ENCODE data around the gene PRPF19. TPM values are rescaled to one million over a fixed set of nuclear protein-coding genes. Genes with fewer than 3 reads are reported as not detected.

Gene PRPF19
- total RNA-seq, 1 donor from 2014 or later, result 34.5 TPM

DNA sequence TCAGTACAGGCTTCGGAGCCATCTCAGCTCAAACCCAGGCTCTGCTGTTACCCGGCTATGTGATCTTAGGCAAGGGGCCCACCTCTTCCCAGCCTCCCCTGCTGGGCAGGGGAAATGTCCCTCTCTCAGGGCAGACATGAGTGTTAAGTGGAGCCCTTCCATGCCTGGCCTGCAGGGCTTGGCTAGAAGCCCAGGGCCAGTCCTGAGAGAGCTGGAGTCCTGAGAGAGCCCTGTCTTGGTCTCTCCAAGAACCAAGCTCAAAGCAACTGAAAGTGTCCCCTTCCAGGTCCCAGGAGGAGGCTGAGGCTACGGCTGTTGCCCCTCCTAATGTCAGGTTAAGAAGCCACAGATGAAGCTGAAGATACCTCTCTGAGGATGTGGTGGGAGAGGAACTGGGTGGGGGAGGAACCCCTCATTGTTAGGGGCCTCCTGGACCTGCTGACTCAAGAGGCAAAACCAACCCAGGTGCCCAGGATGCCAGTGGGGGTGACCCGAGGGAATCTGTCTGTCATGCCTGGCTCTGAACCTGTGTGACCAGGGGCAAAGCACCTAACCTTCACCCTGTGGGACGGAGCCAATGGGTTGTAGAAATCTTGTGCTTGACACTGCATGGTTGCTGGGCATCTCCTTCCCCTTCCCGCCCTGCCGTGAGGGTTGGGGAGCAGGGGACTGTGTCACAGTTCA is 34.9 kb downstream of the PRPF19 start:
- Mint-ChIP-seq H3K4me1 (peaks cover 6% of the 10 kb centered on the region), H3K36me3 (no peaks in the 10 kb centered on the region), H3K27ac (no peak overlapping the region), H3K9me3 (no peaks in the 10 kb centered on the region), H3K4me3 (no peak overlapping the region), H3K27me3 (ENCODE audit: insufficient read depth, low read depth) (peaks cover 4% of the 10 kb centered on the region)
- Histone ChIP-seq H4K20me1 (ENCODE audit: low read depth) (no peaks in the 10 kb centered on the region), H3F3A (ENCODE audit: low read depth) (no peaks in the 10 kb centered on the region), H3K9ac (no peak overlapping the region), H3K9me3 (ENCODE audit: low read depth) (no peaks in the 10 kb centered on the region), H3K36me3 (no peaks in the 10 kb centered on the region), H3K27ac (no peak overlapping the region), H3K4me1 (no peaks in the 10 kb centered on the region), H3K79me2 (ENCODE audit: low read depth) (no peaks in the 10 kb centered on the region), H3K4me2 (no peak overlapping the region), H2AFZ (replicated peaks) (no peak overlapping the region), H3K27me3 (no peaks in the 10 kb centered on the region), H3K4me3 (no peak overlapping the region)
- TF ChIP-seq EZH2 (IDR thresholded peaks at IDR 0.05) (no peak), EZH2phosphoT487 (IDR thresholded peaks at IDR 0.05) (no peak)
- TF ChIP-seq, protein P1, sequence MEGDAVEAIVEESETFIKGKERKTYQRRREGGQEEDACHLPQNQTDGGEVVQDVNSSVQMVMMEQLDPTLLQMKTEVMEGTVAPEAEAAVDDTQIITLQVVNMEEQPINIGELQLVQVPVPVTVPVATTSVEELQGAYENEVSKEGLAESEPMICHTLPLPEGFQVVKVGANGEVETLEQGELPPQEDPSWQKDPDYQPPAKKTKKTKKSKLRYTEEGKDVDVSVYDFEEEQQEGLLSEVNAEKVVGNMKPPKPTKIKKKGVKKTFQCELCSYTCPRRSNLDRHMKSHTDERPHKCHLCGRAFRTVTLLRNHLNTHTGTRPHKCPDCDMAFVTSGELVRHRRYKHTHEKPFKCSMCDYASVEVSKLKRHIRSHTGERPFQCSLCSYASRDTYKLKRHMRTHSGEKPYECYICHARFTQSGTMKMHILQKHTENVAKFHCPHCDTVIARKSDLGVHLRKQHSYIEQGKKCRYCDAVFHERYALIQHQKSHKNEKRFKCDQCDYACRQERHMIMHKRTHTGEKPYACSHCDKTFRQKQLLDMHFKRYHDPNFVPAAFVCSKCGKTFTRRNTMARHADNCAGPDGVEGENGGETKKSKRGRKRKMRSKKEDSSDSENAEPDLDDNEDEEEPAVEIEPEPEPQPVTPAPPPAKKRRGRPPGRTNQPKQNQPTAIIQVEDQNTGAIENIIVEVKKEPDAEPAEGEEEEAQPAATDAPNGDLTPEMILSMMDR (IDR thresholded peaks at IDR 0.05), result no peak
- no peak for DNase-seq (ENCODE audit: low spot score)

DNA sequence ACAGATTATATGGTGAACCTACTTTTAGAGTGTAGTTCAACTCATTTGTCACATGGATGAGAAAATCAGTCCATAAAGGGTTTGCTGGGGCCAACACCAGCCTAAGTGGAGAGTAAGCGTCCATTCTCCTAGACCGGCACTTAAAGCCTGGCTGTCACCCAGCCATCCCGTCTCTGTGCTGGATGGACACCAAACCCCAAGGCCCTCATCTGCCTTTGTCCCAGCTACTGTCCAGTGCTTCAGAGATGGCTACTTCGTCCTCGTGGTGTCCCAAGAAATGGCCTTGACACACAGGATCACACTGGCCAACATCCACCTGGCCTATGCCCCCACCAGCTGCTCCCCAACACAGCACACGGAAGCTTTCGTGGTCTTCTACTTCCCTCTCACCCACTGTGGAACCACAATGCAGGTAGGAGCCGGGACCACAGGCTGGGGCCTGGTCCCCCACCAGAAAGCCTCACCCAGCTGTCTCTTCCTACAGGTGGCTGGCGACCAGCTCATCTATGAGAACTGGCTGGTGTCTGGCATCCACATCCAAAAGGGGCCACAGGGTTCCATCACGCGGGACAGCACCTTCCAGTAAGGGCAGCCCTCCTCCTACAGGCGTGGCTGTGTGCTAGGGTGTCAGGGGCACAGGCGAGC is 35.5 kb downstream of the PRPF19 start:
- no peak overlapping the region for H2AFZ ChIP-seq (replicated peaks)
- H3F3A ChIP-seq (ENCODE audit: low read depth), result no peaks in the 10 kb centered on the region
- no peak overlapping the region for H3K27ac ChIP-seq
- peaks cover 4% of the 10 kb centered on the region for H3K27me3 Mint-ChIP-seq (ENCODE audit: insufficient read depth, low read depth)
- no peak overlapping the region for H3K4me3 ChIP-seq
- no peaks in the 10 kb centered on the region for H3K9me3 Mint-ChIP-seq
- no peaks in the 10 kb centered on the region for H3K9me3 ChIP-seq (ENCODE audit: low read depth)
- H3K4me3 Mint-ChIP-seq, result no peak overlapping the region
- no peak overlapping the region for H3K4me2 ChIP-seq
- peaks cover 6% of the 10 kb centered on the region for H3K4me1 Mint-ChIP-seq
- H3K9ac ChIP-seq, result no peak overlapping the region
- no peaks in the 10 kb centered on the region for H3K27me3 ChIP-seq
- no peaks in the 10 kb centered on the region for H3K4me1 ChIP-seq
- TF ChIP-seq EZH2 (IDR thresholded peaks at IDR 0.05) (no peak), EZH2phosphoT487 (IDR thresholded peaks at IDR 0.05) (no peak)
- TF ChIP-seq, protein P1 (IDR thresholded peaks at IDR 0.05), result no peak
- no peaks in the 10 kb centered on the region for H3K36me3 ChIP-seq
- no peaks in the 10 kb centered on the region for H3K79me2 ChIP-seq (ENCODE audit: low read depth)
- no peak overlapping the region for H3K27ac Mint-ChIP-seq
- H4K20me1 ChIP-seq (ENCODE audit: low read depth), result no peaks in the 10 kb centered on the region
- H3K36me3 Mint-ChIP-seq, result no peaks in the 10 kb centered on the region
- no peak for DNase-seq (ENCODE audit: low spot score)

- no peak overlapping the region for H3K4me3 Mint-ChIP-seq
These were observed 36.1 kb downstream of the PRPF19 start for GRCh38 chr11:60870276-60870675.

More at GRCh38 chr11:60870276-60870675, 36.1 kb downstream of the PRPF19 start:
- no peak overlapping the region for H3K4me3 ChIP-seq
- peak; percentile 11 for DNase-seq (ENCODE audit: low spot score)
- no peak overlapping the region for H3K27ac ChIP-seq
- no peaks in the 10 kb centered on the region for H3K9me3 Mint-ChIP-seq
- no peak overlapping the region for H3K4me2 ChIP-seq
- H3K4me1 ChIP-seq, result no peaks in the 10 kb centered on the region
- H3F3A ChIP-seq (ENCODE audit: low read depth), result no peaks in the 10 kb centered on the region
- H4K20me1 ChIP-seq (ENCODE audit: low read depth), result no peaks in the 10 kb centered on the region
- peaks cover 4% of the 10 kb centered on the region for H3K27me3 Mint-ChIP-seq (ENCODE audit: insufficient read depth, low read depth)
- no peak overlapping the region for H2AFZ ChIP-seq (replicated peaks)
- H3K36me3 ChIP-seq, result no peaks in the 10 kb centered on the region
- H3K27me3 ChIP-seq, result no peaks in the 10 kb centered on the region
- H3K36me3 Mint-ChIP-seq, result no peaks in the 10 kb centered on the region
- no peak overlapping the region for H3K9ac ChIP-seq
- no peaks in the 10 kb centered on the region for H3K79me2 ChIP-seq (ENCODE audit: low read depth)
- no peaks in the 10 kb centered on the region for H3K9me3 ChIP-seq (ENCODE audit: low read depth)
- H3K27ac Mint-ChIP-seq, result no peak overlapping the region
- peaks cover 6% of the 10 kb centered on the region for H3K4me1 Mint-ChIP-seq
- TF ChIP-seq EZH2 (IDR thresholded peaks at IDR 0.05) (no peak), EZH2phosphoT487 (IDR thresholded peaks at IDR 0.05) (no peak)
- TF ChIP-seq, protein P1 (IDR thresholded peaks at IDR 0.05), result no peak

Measured in neural progenitor cell (in vitro differentiated cells).